Gastrocnemius medialis (tissue), 4 donors: ENCODE results near the gene ABT1. TPM values are rescaled to one million over a fixed set of nuclear protein-coding genes. Genes with fewer than 3 reads are reported as not detected.

Experiments used
- ATAC-seq, 2 donors: fragments of 150-250 bp; one replicate each; pipeline ENCODE4 v1.9.1; 2016
- DNase-seq, 2 donors: peaks; one replicate each; pipeline ENCODE4 v3.0.0-alpha.2; 2019
- H3K27ac ChIP-seq, 4 donors: fragments of 200-600 bp; sonication (generic); 1 replicate in 1 of 4; 2 replicates in 3 of 4; pipeline ENCODE4 v1.5.1; 2016 to 2018; ENCODE audit warnings: mild to moderate bottlenecking in 2 of 4, moderate library complexity in 1 of 4
- H3K27me3 ChIP-seq, 3 donors: fragments of 200-600 bp; sonication (generic) in 2 of 3; 1 replicate in 1 of 3; 2 replicates in 2 of 3; pipeline versions ENCODE4 v1.5.1 to v1.6.0; 2016 to 2019; ENCODE audit warnings: mild to moderate bottlenecking in 1 of 3, moderate library complexity in 1 of 3
- H3K36me3 ChIP-seq, 2 donors: fragments of 200-600 bp; sonication (generic) in 1 of 2; one replicate each; pipeline ENCODE4 v1.5.1; 2017 to 2018
- H3K4me1 ChIP-seq, 2 donors: fragments of 200-600 bp; sonication (generic) in 1 of 2; one replicate each; pipeline ENCODE4 v1.5.1; 2016 to 2017; ENCODE audit warnings: mild to moderate bottlenecking in 2 of 2
- H3K4me3 ChIP-seq, 4 donors: fragments of 200-600 bp; sonication (generic) in 3 of 4; 1 replicate in 1 of 4; 2 replicates in 3 of 4; pipeline ENCODE4 v1.5.1; 2016 to 2019; ENCODE audit warnings: mild to moderate bottlenecking in 2 of 4
- H3K9me3 ChIP-seq, 3 donors: fragments of 200-600 bp; sonication (generic) in 2 of 3; 1 replicate in 1 of 3; 2 replicates in 2 of 3; pipeline ENCODE4 v1.5.1; 2016 to 2019
- CTCF ChIP-seq, 5 experiments: fragments of 450-650 bp in 3 of 5; fragments of 200-600 bp in 2 of 5; sonication (generic) in 2 of 5; IDR thresholded peaks in 4 of 5; conservative IDR thresholded peaks in 1 of 5; 1 replicate in 4 of 5; 2 replicates in 1 of 5; pipeline ENCODE4 v1.5.1; 2016 to 2019; ENCODE audit warnings: antibody characterized with exemption in 5 of 5, mild to moderate bottlenecking in 3 of 5, moderate library complexity in 3 of 5
- POLR2A ChIP-seq, 2 donors: fragments of 450-650 bp; IDR thresholded peaks; one replicate each; pipeline ENCODE4 v1.6.1; 2017; ENCODE audit warnings: antibody characterized with exemption in 2 of 2, mild to moderate bottlenecking in 2 of 2, moderate library complexity in 2 of 2
- in situ Hi-C, 4 donors: fragments of 200-750 bp; cut with MboI; loops; one replicate each; pipeline versions ENCODE4 v1.15.0 to v1.8.0; 2017; ENCODE audit warnings: low sequenced_read_pairs in 4 of 4
- intact Hi-C: fragments of 100-400 bp; cut with DNase I; formaldehyde crosslinking; loops from one replicate; pipeline ENCODE4 v1.15.1; 2023; ENCODE audit warnings: low total_unique reads
- total RNA-seq, 4 donors: library from RNA; depleted of rRNA; stranded (reverse); fragments of >200 nt; gene quantifications; one replicate each; pipeline versions ENCODE4 v1.1.0 to v1.2.3, GENCODE V29; 2016

The ABT1 gene
- total RNA-seq, 4 donors from 2014 or later: 7.1 to 13.2 (median 9.5) TPM

- H3K9me3 ChIP-seq: no peaks in the 10 kb centered on the region
- no peaks in the 10 kb centered on the region for H3K36me3 ChIP-seq
- no peak overlapping the region for H3K27ac ChIP-seq
- no peak for DNase-seq
- H3K27me3 ChIP-seq: peaks cover 3 to 6% (median 4%) of the 10 kb centered on the region in 3 donors
- H3K4me1 ChIP-seq: no peaks in the 10 kb centered on the region
- intact Hi-C loops (loop anchor here (2.0 kb wide), 1 partner anchor 471 kb away; no protein-coding TSS in a partner anchor), in situ Hi-C loops (loop anchor here in 1 of 4 donors (10.0 kb wide), 1 partner anchor 477 kb away; no protein-coding TSS in a partner anchor)
- ATAC-seq: peak in 1 of 2 donors; percentile 53
- peak overlapping the region in 1 of 4 donors; percentile 4 for H3K4me3 ChIP-seq
- TF ChIP-seq POLR2A (IDR thresholded peaks at IDR 0.05) (no peak), CTCF (IDR thresholded peaks at IDR 0.05 in 4 of 5, conservative IDR thresholded peaks at IDR 0.05 in 1 of 5) (peak; percentile 6 to 56 (median 38))
Measured at GRCh38 chr6:26607434-26608230, 10.9 kb downstream of the ABT1 start.

- Histone ChIP-seq H3K9me3 (no peaks in the 10 kb centered on the region), H3K4me3 (no peak overlapping the region), H3K27me3 (peaks cover 18 to 23% (median 21%) of the 10 kb centered on the region in 3 donors), H3K36me3 (no peaks in the 10 kb centered on the region), H3K4me1 (peaks cover 0 to 10% of the 10 kb centered on the region in 2 donors), H3K27ac (no peak overlapping the region)
- DNase-seq (no peak), ATAC-seq (no peak)
- TF ChIP-seq POLR2A (IDR thresholded peaks at IDR 0.05) (no peak), CTCF (IDR thresholded peaks at IDR 0.05 in 4 of 5, conservative IDR thresholded peaks at IDR 0.05 in 1 of 5) (no peak)
- in situ Hi-C loops: loop anchor here in 1 of 4 donors (10.0 kb wide), 1 partner anchor 475 kb away; no protein-coding TSS in a partner anchor
- intact Hi-C loops: no loop called here
Measured at GRCh38 chr6:26609463-26609862, 12.7 kb downstream of the ABT1 start.

- ATAC-seq (no peak), DNase-seq (no peak)
- H3K9me3 ChIP-seq: no peaks in the 10 kb centered on the region
- in situ Hi-C loops: loop anchor here in 1 of 4 donors (10.0 kb wide), 1 partner anchor 473 kb away; no protein-coding TSS in a partner anchor
- no peak overlapping the region for H3K27ac ChIP-seq
- peaks cover 35 to 44% (median 38%) of the 10 kb centered on the region in 3 donors for H3K27me3 ChIP-seq
- TF ChIP-seq CTCF (IDR thresholded peaks at IDR 0.05 in 4 of 5, conservative IDR thresholded peaks at IDR 0.05 in 1 of 5) (no peak), POLR2A (IDR thresholded peaks at IDR 0.05) (no peak)
- no peaks in the 10 kb centered on the region for H3K36me3 ChIP-seq
- intact Hi-C loops: no loop called here
- H3K4me3 ChIP-seq: no peak overlapping the region
- peaks cover 0 to 10% of the 10 kb centered on the region in 2 donors for H3K4me1 ChIP-seq
Measured at GRCh38 chr6:26611599-26611998, 14.8 kb downstream of the ABT1 start.

- TF ChIP-seq POLR2A (IDR thresholded peaks at IDR 0.05) (no peak), CTCF (IDR thresholded peaks at IDR 0.05 in 4 of 5, conservative IDR thresholded peaks at IDR 0.05 in 1 of 5) (no peak)
- in situ Hi-C loops (loop anchor here in 1 of 4 donors (10.0 kb wide), 1 partner anchor 472 kb away; no protein-coding TSS in a partner anchor), intact Hi-C loops (no loop called here)
- Histone ChIP-seq H3K4me3 (no peak overlapping the region), H3K9me3 (no peaks in the 10 kb centered on the region), H3K4me1 (peaks cover 0 to 10% of the 10 kb centered on the region in 2 donors), H3K36me3 (no peaks in the 10 kb centered on the region), H3K27ac (no peak overlapping the region), H3K27me3 (peaks cover 35 to 47% (median 45%) of the 10 kb centered on the region in 3 donors)
- ATAC-seq (no peak), DNase-seq (no peak)
Measured at GRCh38 chr6:26613201-26613600, 16.4 kb downstream of the ABT1 start.
